IMR-90 (cell line): ENCODE data around the gene RABGGTA. TPM values are rescaled to one million over a fixed set of nuclear protein-coding genes. Genes with fewer than 3 reads are reported as not detected.

ENCODE experiments used
- ATAC-seq: fragments of 200-7000 bp; cut with Tn5 transposase; 2 replicates; pipeline ENCODE4 v1.9.1; 2020; ENCODE audit warnings: low read depth, mild to moderate bottlenecking, moderate library complexity
- BruUV-seq: library from RNA; stranded (reverse); fragments of 400-500 nt; replicated peaks from 2 replicates; lab custom pipeline; 2021; lab: Mats Ljungman, UMichigan
- CTCF ChIA-PET: fragments of 300-600 bp; formaldehyde crosslinking; extraction: SDS; loops from one replicate; lab custom pipeline; 2021; ENCODE audit warnings: antibody characterized with exemption; lab: Yijun Ruan, JAX
- POLR2A ChIA-PET: fragments of 300-600 bp; sonication (Branson Sonifier 250); formaldehyde crosslinking; loops from one replicate; lab custom pipeline; 2022; ENCODE audit warnings: antibody characterized with exemption; ENCODE audit not compliant: unreplicated experiment; lab: Charles Lee
- DNase-seq: peaks from one replicate; pipeline ENCODE4 v3.0.0; 2013
- H2AFZ ChIP-seq: replicated peaks from 2 replicates; pipeline ENCODE3; 2013; ENCODE audit warnings: low read length, mild to moderate bottlenecking; ENCODE audit not compliant: poor library complexity
- H2AK5ac ChIP-seq: 2 replicates; pipeline ENCODE4 v1.6.1; 2013; ENCODE audit warnings: low read depth, low read length, inconsistent platforms
- H2AK9ac ChIP-seq: replicated peaks from 2 replicates; pipeline ENCODE3; 2013; ENCODE audit warnings: mild to moderate bottlenecking, low read depth, low read length, moderate library complexity; ENCODE audit not compliant: poor library complexity
- H2BK120ac ChIP-seq: 2 replicates; pipeline ENCODE4 v1.6.1; 2013; ENCODE audit warnings: low read depth, low read length, inconsistent platforms
- H2BK15ac ChIP-seq: 3 replicates; pipeline ENCODE4 v1.6.1; 2013; ENCODE audit warnings: low read depth, low read length, inconsistent platforms
- H2BK20ac ChIP-seq: 2 replicates; pipeline ENCODE4 v1.6.1; 2013; ENCODE audit warnings: low read depth, mild to moderate bottlenecking, inconsistent platforms, low read length, moderate library complexity
- H2BK5ac ChIP-seq: 2 replicates; pipeline ENCODE4 v1.6.1; 2013; ENCODE audit warnings: mild to moderate bottlenecking, low read depth, low read length, inconsistent platforms; ENCODE audit not compliant: poor library complexity, severe bottlenecking
- H3K14ac ChIP-seq: replicated peaks from 2 replicates; pipeline ENCODE4 v1.6.1; 2013; ENCODE audit warnings: low read depth, low read length, inconsistent platforms
- H3K18ac ChIP-seq: 2 replicates; pipeline ENCODE4 v1.6.1; 2013; ENCODE audit warnings: low read depth, low read length, control low read depth
- H3K23ac ChIP-seq: 2 replicates; pipeline ENCODE4 v1.6.1; 2013; ENCODE audit warnings: low read depth, low read length, inconsistent platforms
- H3K27ac ChIP-seq: 2 replicates; pipeline ENCODE4 v1.5.1; 2013; ENCODE audit warnings: mild to moderate bottlenecking, control low read depth, low read length; ENCODE audit not compliant: insufficient read depth
- H3K27me3 ChIP-seq: 2 replicates; pipeline ENCODE4 v1.6.1; 2013; ENCODE audit warnings: low read length; ENCODE audit not compliant: control insufficient read depth, insufficient read depth
- H3K36me3 ChIP-seq: 2 replicates; pipeline ENCODE4 v1.6.1; 2013; ENCODE audit warnings: low read length, mixed read lengths; ENCODE audit not compliant: control insufficient read depth, insufficient read depth
- H3K4ac ChIP-seq: 2 replicates; pipeline ENCODE4 v1.6.1; 2013; ENCODE audit warnings: low read depth, low read length, inconsistent platforms
- H3K4me1 ChIP-seq: 2 replicates; pipeline ENCODE4 v1.6.1; 2013; ENCODE audit warnings: low read length, mixed read lengths; ENCODE audit not compliant: control insufficient read depth, insufficient read depth
- H3K4me2 ChIP-seq: 2 replicates; pipeline ENCODE4 v1.6.1; 2013; ENCODE audit warnings: low read depth, mild to moderate bottlenecking, control low read depth, low read length, moderate library complexity
- H3K4me3 ChIP-seq: 2 replicates; pipeline ENCODE4 v1.5.1; 2013; ENCODE audit warnings: low read depth, mild to moderate bottlenecking, control low read depth, low read length, moderate library complexity; ENCODE audit not compliant: insufficient read depth
- H3K56ac ChIP-seq: 2 replicates; pipeline ENCODE4 v1.6.1; 2013; ENCODE audit warnings: low read length, inconsistent platforms; ENCODE audit not compliant: insufficient read depth; ENCODE audit errors: extremely low read depth
- H3K79me1 ChIP-seq, 2 experiments: 2 replicates each; pipeline ENCODE4 v1.6.1; 2013; ENCODE audit warnings: low read length in 2 of 2, inconsistent platforms in 1 of 2, low read depth in 1 of 2
- H3K9ac ChIP-seq: 2 replicates; pipeline ENCODE4 v1.6.1; 2013; ENCODE audit warnings: low read depth, low read length, control low read depth
- H3K9me1 ChIP-seq: 2 replicates; pipeline ENCODE4 v1.6.1; 2013; ENCODE audit warnings: low read length, inconsistent platforms; ENCODE audit not compliant: insufficient read depth
- H3K9me3 ChIP-seq: 2 replicates; pipeline ENCODE4 v1.6.1; 2013; ENCODE audit warnings: low read length; ENCODE audit not compliant: control insufficient read depth, insufficient read depth
- H4K20me1 ChIP-seq: 2 replicates; pipeline ENCODE4 v1.6.1; 2013; ENCODE audit warnings: low read length, inconsistent platforms; ENCODE audit not compliant: insufficient read depth
- H4K5ac ChIP-seq: 2 replicates; pipeline ENCODE4 v1.6.1; 2013; ENCODE audit warnings: mild to moderate bottlenecking, low read depth, low read length, control low read depth
- H4K8ac ChIP-seq, 2 experiments: 2 replicates each; pipeline ENCODE4 v1.6.1; 2013; ENCODE audit warnings: low read depth in 2 of 2, low read length in 2 of 2, control low read depth in 1 of 2, inconsistent platforms in 1 of 2
- H4K91ac ChIP-seq: 2 replicates; pipeline ENCODE4 v1.6.1; 2013; ENCODE audit warnings: low read depth, low read length, inconsistent platforms; ENCODE audit not compliant: insufficient read depth
- BHLHE40 ChIP-seq: fragments of 150-350 bp; IDR thresholded peaks from 2 replicates; pipeline ENCODE4 v1.6.1; 2016; ENCODE audit warnings: mild to moderate bottlenecking, low read depth, low read length
- CHD1 ChIP-seq: IDR thresholded peaks from 2 replicates; pipeline ENCODE4 v1.6.1; 2012; ENCODE audit warnings: low read depth, low read length, improper control_type of control experiment
- ELK1 ChIP-seq: fragments of 150-350 bp; IDR thresholded peaks from 2 replicates; pipeline ENCODE4 v1.6.1; 2016; ENCODE audit warnings: low read depth, mild to moderate bottlenecking, low read length, moderate library complexity, borderline replicate concordance
- FOS ChIP-seq: fragments of 150-350 bp; IDR thresholded peaks from 2 replicates; pipeline ENCODE4 v1.6.1; 2016; ENCODE audit warnings: low read depth, low read length
- POLR2A ChIP-seq: IDR thresholded peaks from 2 replicates; pipeline ENCODE4 v1.6.1; 2012; ENCODE audit warnings: mild to moderate bottlenecking, low read depth, low read length
- WGBS, 2 experiments: methylation state at CpG; one replicate each; pipeline versions ENCODE4 v1.1.5 to v1.1.7; 2013; ENCODE audit warnings: missing lambda C conversion rate in 2 of 2; ENCODE audit not compliant: insufficient read length in 1 of 2; ENCODE audit errors: extremely low coverage in 2 of 2; 5-methylcytosine and 5-hydroxymethylcytosine counted together
- dilution Hi-C: fragments of 300-500 bp; cut with HindIII; formaldehyde crosslinking; loops from one replicate; pipeline ENCODE4 v1.14.3; 2018; ENCODE audit warnings: low sequenced_read_pairs; ENCODE audit not compliant: unreplicated experiment
- in situ Hi-C: fragments of 300-500 bp; cut with MboI; formaldehyde crosslinking; loops from 3 replicates; pipeline ENCODE4 v1.14.3; 2019; ENCODE audit warnings: low sequenced_read_pairs, inconsistent platforms, mixed read lengths
- intact Hi-C: fragments of 100-400 bp; cut with micrococcal nuclease; formaldehyde crosslinking; loops from 2 replicates; pipeline ENCODE4 v1.10.0; 2022
- polyA plus RNA-seq, 3 experiments: library from polyadenylated mRNA; depleted of rRNA; stranded (reverse); fragments of >200 nt; gene quantifications; 2 replicates each; pipeline ENCODE4 v1.2.3, GENCODE V29; 2012; ENCODE audit warnings: low replicate concordance in 1 of 3
- total RNA-seq: library from RNA; depleted of rRNA; stranded (reverse); fragments of >200 nt; gene quantifications from 2 replicates; pipeline ENCODE4 v1.2.3, GENCODE V29; 2012

Gene RABGGTA
- total and polyA plus RNA-seq, 2 of the 4 experiments (the other 2 are of a cell fraction): 25.6 to 55.6 TPM

DNA sequence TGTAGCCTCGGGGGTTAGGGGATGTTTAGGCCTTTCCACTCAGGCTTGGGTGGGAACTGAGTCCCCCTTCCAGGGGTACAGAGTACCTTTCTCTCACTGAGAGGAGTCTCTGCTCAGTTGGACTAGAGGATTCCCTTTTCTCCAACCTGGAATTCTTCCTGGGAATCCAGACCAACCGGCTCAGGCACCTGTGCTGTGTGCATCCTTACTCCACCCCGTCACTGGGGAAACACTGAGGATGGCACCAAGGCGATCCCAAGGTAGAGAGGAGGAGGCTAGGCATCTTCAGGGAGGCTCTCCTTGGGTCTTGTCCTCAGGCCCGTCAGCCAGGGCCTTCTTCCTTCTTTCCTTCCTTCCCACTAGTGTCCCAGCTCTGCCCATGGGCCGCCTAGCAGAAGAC lies 7.5 kb downstream of the RABGGTA start:
- Histone ChIP-seq H2BK15ac (no peak overlapping the region), H2AFZ (peak overlapping the region; percentile 17), H2BK120ac (no peak overlapping the region), H4K5ac (no peak overlapping the region), H3K9ac (no peak overlapping the region), H2AK5ac (no peak overlapping the region), H2AK9ac (peak overlapping the region; percentile 55), H3K4me3 (no peak overlapping the region), H3K79me1 (peaks cover 0 to 2% of the 10 kb centered on the region in 2 experiments; a peak in 1 of 4 replicates), H3K27me3 (no peaks in the 10 kb centered on the region), H4K91ac (no peak overlapping the region), H3K56ac (no peak overlapping the region), H3K14ac (no peak overlapping the region), H3K4me1 (peaks cover 6% of the 10 kb centered on the region), H3K9me1 (peaks cover 11% of the 10 kb centered on the region; the same call in 1 of the 2 replicates), H3K18ac (no peak overlapping the region), H2BK5ac (no peak overlapping the region), H3K4me2 (no peak overlapping the region), H3K23ac (no peak overlapping the region), H3K36me3 (peaks cover 24% of the 10 kb centered on the region), H4K8ac (no peak overlapping the region), H2BK20ac (no peak overlapping the region), H3K9me3 (no peaks in the 10 kb centered on the region), H3K27ac (no peak overlapping the region), H4K20me1 (no peaks in the 10 kb centered on the region), H3K4ac (no peak overlapping the region)
- in situ Hi-C loops: no loop called here
- dilution Hi-C loops: no loop called here
- intact Hi-C loops: no loop called here
- ChIA-PET CTCF (no interaction called here), POLR2A (no interaction called here)
- BruUV-seq: no TSS peak
- no CpG with 5 or more reads among the region's 6 CpGs for WGBS, 2 experiments
- ATAC-seq (no peak), DNase-seq (no peak)
- TF ChIP-seq POLR2A (no peak), BHLHE40 (no peak), ELK1 (no peak), CHD1 (no peak), FOS (no peak)
